Germinal center (tissue), 1 donor: ENCODE data around the gene KDM4B.
"Not testable (repeated sequence)": the region's sequence is repeated elsewhere in the genome, so short reads cannot be mapped to it uniquely, and the experiment has no call there.

Source experiments
- DNase-seq: peaks from one replicate; pipeline ENCODE4 v3.0.0; 2012; ENCODE audit warnings: mixed read lengths, low spot score

The KDM4B gene

DNA sequence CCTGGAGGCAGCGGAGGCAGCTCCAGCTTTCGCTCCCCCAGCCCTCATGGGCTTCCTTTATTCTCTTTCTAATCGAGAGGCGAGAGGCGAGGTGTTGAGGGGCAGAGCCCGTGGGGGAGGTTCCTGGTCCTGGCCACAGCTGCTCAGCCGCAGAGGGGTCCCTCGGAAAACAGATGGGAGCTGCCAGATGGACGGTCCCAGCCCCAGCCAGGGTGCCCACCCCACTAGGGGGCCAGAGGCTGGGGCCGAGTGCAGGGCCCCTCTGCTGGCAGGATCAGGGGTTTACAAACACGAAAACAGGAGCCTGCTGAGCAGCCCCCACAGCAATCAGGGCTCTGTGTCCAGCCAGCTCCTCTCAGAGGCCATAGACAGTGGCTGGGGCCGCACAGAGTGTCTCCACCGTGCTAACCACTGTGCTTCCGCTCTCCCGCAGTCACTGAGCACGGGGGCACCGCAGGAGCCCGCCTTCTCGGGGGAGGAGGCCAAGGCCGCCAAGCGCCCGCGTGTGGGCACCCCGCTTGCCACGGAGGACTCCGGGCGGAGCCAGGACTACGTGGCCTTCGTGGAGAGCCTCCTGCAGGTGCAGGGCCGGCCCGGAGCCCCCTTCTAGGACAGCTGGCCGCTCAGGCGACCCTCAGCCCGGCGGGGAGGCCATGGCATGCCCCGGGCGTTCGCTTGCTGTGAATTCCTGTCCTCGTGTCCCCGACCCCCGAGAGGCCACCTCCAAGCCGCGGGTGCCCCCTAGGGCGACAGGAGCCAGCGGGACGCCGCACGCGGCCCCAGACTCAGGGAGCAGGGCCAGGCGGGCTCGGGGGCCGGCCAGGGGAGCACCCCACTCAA, 182.2 kb downstream of the KDM4B start:
- DNase-seq, result no peak

DNA sequence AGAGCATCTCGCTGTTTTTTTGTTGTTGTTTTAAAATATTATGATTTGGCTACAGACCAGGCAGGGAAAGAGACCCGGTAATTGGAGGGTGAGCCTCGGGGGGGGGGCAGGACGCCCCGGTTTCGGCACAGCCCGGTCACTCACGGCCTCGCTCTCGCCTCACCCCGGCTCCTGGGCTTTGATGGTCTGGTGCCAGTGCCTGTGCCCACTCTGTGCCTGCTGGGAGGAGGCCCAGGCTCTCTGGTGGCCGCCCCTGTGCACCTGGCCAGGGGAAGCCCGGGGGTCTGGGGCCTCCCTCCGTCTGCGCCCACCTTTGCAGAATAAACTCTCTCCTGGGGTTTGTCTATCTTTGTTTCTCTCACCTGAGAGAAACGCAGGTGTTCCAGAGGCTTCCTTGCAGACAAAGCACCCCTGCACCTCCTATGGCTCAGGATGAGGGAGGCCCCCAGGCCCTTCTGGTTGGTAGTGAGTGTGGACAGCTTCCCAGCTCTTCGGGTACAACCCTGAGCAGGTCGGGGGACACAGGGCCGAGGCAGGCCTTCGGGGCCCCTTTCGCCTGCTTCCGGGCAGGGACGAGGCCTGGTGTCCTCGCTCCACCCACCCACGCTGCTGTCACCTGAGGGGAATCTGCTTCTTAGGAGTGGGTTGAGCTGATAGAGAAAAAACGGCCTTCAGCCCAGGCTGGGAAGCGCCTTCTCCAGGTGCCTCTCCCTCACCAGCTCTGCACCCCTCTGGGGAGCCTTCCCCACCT, 183.3 kb downstream of the KDM4B start:
- no peak for DNase-seq

DNA sequence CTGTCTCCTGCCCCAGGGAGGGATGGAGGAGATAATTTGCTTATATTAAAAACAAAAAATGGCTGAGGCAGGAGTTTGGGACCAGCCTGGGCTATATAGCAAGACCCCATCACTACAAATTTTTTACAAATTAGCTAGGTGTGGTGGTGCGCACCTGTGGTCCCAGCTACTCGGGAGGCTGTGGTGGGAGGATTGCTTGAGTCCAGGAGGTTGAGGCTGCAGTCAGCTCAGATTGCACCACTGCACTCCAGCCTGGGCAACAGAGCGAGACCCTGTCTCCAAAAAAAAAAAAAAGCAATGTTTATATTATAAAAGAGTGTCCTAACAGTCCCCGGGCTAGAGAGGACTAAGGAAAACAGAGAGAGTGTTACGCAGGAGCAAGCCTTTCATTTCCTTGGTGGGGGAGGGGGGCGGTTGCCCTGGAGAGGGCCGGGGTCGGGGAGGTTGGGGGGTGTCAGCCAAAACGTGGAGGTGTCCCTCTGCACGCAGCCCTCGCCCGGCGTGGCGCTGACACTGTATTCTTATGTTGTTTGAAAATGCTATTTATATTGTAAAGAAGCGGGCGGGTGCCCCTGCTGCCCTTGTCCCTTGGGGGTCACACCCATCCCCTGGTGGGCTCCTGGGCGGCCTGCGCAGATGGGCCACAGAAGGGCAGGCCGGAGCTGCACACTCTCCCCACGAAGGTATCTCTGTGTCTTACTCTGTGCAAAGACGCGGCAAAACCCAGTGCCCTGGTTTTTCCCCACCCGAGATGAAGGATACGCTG, 184.0 kb downstream of the KDM4B start:
- no peak for DNase-seq

GRCh38 chr19:5153601-5154128, 184.8 kb downstream of the KDM4B start:
- no peak for DNase-seq

- peak; percentile 67 for DNase-seq
Observed at GRCh38 chr19:5154129-5154798, 185.4 kb downstream of the KDM4B start.

GRCh38 chr19:5154799-5155426, 186.0 kb downstream of the KDM4B start:
- DNase-seq, result no peak

DNA sequence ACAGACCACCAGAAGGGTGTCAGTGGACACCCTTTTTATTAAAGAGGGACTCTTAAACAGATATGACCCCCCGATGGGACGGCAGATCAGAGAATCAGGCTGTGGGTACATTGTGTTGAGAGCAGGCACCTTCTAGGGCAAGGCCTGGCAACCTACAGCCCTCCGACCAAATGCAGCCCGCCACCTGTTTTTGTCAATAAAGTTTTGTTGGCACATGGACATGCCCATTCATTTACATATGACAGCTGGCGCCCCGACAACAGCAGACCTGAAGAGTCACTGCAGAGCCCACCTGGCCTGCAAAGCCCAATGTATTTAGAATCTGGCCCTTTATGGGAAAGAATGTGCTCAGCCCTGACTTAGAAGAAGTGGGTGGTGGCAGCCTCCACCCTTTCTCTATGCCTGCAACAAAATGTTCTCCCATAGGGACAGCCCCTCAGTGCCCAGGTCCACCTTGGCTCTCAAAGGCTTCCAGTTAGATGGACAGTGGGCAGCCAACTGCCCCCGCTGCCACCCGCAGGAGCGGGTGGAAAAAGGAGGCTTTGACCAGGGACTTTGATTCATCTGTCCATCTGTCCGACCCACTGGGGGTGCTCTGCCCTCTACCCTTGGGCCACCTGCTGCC, 186.8 kb downstream of the KDM4B start:
- DNase-seq, result no peak

DNA sequence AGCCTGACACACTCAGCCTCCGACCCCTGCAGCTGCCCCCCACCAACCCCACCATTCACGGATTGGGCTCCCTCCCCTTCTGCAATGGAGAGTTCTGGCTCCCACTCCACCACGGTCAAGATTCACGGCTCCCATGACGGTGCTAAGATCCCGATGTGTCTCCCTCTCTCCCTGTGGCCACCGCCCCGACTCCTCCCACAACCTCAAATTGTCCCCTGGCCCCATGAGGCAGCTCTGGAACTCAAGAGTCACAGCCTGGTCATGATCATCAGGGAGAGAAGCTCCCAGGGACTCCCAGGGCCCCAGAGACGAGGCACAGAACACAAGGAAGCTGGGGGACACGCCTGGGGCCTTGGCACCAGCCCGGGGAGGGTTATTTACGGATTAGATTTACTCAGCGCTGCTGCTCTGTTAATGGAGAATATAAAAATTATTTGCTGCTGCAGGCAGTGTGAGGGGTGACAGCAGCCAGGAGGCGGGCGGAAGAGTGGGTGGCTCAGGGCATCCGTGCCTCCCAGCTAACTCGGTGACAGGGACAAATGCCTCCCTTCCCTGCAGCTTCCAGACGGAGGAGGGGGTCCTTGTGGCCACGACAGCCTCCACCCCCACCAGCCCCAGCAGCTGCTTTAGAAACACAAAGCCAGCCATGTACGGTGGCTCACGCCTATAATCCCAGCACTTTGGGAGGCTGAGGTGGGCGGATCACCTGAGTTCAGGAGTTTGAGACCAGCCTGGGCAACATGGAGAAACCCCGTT, 187.5 kb downstream of the KDM4B start:
- DNase-seq, result no peak

GRCh38 chr19:5157186-5157585, 188.3 kb downstream of the KDM4B start:
- DNase-seq, result no peak

- not testable (repeated sequence) for DNase-seq
Observed at GRCh38 chr19:5158549-5159134, 189.7 kb downstream of the KDM4B start.

DNA sequence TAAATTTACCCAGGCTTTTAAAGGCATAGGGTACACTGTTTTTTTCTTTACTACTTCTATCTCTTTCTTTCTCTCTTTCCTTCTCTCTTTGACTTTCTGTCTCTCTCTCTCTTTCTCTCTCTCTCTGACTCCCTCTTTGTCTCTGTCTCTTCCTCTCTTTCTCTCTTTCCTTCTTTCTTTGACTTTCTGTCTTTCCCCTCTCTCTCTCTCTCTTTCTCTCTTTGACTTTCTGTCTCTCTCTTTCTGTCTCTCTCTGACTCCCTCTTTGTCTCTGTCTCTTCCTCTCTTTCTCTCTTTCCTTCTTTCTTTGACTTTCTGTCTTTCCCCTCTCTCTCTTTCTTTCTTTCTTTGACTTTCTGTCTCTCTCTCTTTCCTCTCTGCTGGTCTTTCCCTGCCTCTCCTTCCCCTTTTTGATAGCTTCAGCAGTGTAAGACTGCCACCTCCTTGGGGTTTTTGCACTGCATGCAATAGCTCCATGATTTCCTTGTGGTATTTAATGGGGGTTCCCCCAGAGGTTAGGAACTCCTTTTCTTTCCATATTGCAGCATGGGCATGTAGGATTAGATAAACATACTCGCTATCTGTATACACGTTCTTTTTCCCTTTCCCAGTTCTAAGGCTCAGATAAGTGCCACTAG, 191.4 kb downstream of the KDM4B start:
- not testable (repeated sequence) for DNase-seq

DNA sequence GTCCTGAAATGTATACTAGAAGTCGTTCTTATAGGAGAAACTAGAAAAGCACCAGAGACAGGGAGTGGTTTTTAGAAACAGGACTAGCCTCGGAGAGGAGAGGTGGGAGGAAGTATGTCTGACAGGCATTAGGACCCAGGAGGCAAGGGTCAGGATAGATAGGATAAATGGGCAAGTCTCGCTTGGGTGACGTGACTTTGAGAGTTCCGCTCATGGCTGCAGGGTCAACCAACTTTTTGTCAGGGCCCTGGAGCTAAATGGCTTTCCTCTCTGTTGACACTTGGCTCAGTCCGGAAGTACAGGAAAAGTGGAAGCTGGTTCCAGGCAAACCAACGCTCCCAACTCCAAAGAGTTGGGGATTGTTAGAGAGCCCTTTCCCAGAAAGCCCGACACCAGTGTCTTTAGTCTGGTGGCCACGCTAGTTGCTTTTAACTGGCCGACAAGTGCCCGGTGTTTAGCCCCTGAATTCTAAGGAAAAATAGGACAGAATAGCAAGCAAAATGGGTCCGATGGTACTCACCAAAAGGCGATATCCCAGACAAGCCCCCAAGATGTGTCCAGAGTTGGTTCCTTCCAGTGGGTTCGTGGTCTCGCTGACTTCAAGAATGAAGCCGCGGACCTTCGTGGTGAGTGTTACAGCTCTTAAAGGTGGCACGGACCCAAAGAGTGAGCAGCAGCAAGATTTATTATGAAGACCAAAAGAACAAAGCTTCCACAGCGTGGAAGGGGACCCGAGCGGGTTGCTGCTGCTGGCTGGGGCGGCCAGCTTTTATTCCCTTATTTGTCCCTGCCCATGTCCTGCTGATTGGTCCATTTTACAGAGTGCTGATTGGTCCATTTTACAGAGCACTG, 196.2 kb downstream of the KDM4B start:
- DNase-seq, result not testable (repeated sequence)

DNA sequence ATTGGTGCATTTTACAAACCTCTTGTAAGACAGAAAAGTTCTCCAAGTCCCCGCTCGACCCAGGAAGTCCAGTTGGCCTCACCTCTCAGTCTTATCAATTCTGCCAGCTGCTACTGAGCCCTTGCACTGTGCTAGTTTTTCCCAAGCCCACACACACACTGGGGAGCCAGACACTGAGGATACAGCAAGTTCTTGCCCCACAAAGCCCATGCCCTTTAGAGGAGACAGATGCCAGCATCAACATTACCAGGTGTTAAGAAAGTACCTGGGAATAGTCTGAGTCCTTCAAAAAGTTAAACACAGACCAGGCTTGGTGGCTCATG, 196.7 kb downstream of the KDM4B start:
- DNase-seq, result no peak

- DNase-seq, result no peak
Observed at GRCh38 chr19:5166262-5166661, 197.3 kb downstream of the KDM4B start.

- peak; percentile 40 for DNase-seq
Observed at GRCh38 chr19:5170329-5170745, 201.4 kb downstream of the KDM4B start.

DNA sequence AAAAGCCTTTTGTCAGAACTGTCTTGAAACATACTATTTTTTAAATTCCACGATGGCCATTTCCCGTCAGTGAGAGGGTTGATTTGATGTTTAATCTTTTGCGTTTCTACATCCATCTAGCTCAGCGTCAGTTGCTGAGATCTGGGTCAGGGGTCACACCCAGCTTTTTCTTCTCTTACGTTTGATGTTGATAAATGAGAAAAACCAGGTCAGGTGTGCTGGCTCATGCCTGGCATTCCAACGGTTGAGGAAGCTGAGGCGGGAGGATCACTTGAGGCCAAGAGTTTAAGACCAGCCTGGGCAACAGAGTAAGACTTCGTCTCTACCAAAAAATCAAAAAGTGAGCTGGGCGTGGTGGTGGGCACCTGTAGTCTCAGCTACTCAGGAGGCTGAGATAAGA, 202.8 kb downstream of the KDM4B start:
- DNase-seq, result no peak

DNA sequence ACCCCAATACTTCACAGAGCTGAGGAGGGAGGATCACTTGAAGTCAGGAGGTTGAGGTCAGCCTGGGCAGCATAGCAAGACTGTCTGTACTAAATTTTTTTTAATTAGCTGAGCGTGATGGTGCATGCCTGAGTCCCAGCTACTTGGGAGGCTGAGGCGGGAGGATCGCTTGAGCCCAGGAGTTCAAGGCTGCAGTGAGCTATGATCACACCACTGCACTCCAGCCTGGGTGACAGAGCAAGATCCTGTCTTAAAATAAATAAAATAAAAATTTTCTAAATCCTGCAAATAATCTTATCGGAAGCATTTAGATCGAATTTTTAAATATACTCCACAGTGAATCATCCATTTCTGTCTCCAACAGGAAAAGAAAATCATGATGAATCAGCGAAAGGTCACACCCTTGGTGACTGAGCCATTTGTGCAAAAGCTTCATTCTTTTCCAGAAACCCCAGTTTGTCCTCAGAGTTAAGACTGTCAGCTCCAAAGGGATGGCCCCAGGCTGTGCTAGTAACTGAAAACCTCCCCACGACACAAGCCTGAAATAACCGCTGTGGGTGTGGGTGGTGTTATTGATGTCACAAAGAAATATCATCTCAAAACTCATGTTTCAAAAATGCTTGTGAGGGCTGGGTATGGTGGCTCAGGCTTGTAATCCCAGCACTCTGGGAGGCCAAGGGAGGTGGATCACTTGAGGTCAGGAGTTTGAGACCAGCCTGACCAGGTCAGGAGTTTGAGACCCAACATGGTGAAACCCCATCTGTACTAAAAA, 204.1 kb downstream of the KDM4B start:
- no peak for DNase-seq

GRCh38 chr19:5173993-5174392, 205.1 kb downstream of the KDM4B start:
- DNase-seq, result no peak
